IPS DF 6.9 (cell line): ENCODE data around the gene ACSL5.

Experiments used
- DNase-seq: peaks from one replicate; pipeline ENCODE4 v3.0.0-alpha.2; 2013; ENCODE audit warnings: low read depth, low spot score
- H3K27ac ChIP-seq: one replicate; pipeline ENCODE4 v1.5.1; 2013; ENCODE audit warnings: low read length, control low read depth
- H3K27me3 ChIP-seq: 2 replicates; pipeline ENCODE4 v1.6.1; 2013; ENCODE audit warnings: mild to moderate bottlenecking, low read length; ENCODE audit not compliant: control insufficient read depth, insufficient read depth
- H3K36me3 ChIP-seq: 2 replicates; pipeline ENCODE4 v1.6.1; 2013; ENCODE audit warnings: low read length; ENCODE audit not compliant: control insufficient read depth, insufficient read depth
- H3K4me1 ChIP-seq: 2 replicates; pipeline ENCODE4 v1.6.1; 2013; ENCODE audit warnings: low read length; ENCODE audit not compliant: control insufficient read depth, insufficient read depth
- H3K4me3 ChIP-seq: 2 replicates; pipeline ENCODE4 v1.5.1; 2013; ENCODE audit warnings: mild to moderate bottlenecking, low read length
- H3K9me3 ChIP-seq: 2 replicates; pipeline ENCODE4 v1.6.1; 2013; ENCODE audit warnings: low read length, inconsistent platforms; ENCODE audit not compliant: control insufficient read depth, insufficient read depth
- WGBS: extraction: QIAGEN DNeasy Blood & Tissue Kit; methylation state at CpG from one replicate; pipeline ENCODE4 v1.1.7; 2013; ENCODE audit warnings: mixed read lengths, missing lambda C conversion rate; ENCODE audit not compliant: insufficient read length, insufficient coverage; 5-methylcytosine and 5-hydroxymethylcytosine counted together

ACSL5 gene

GRCh38 chr10:112438356-112438755 lies 64.4 kb downstream of the ACSL5 start:
- Histone ChIP-seq H3K36me3 (peaks cover 4% of the 10 kb centered on the region; the same call in 1 of the 2 replicates), H3K9me3 (no peaks in the 10 kb centered on the region), H3K4me3 (no peak overlapping the region), H3K27ac (no peak overlapping the region), H3K4me1 (no peaks in the 10 kb centered on the region), H3K27me3 (no peaks in the 10 kb centered on the region)
- DNase-seq: no peak
- WGBS: no CpG with 5 or more reads among the region's 4 CpGs

- H3K27ac ChIP-seq: no peak overlapping the region
- H3K4me1 ChIP-seq: no peaks in the 10 kb centered on the region
- peaks cover 4% of the 10 kb centered on the region; the same call in 1 of the 2 replicates for H3K36me3 ChIP-seq
- no peaks in the 10 kb centered on the region for H3K9me3 ChIP-seq
- no peak for DNase-seq
- no CpG with 5 or more reads among the region's 1 CpG for WGBS
- H3K4me3 ChIP-seq: no peak overlapping the region
- H3K27me3 ChIP-seq: no peaks in the 10 kb centered on the region
Measured at GRCh38 chr10:112441520-112441919, 67.6 kb downstream of the ACSL5 start.

- no peaks in the 10 kb centered on the region for H3K9me3 ChIP-seq
- no peaks in the 10 kb centered on the region for H3K27me3 ChIP-seq
- H3K27ac ChIP-seq: no peak overlapping the region
- no peak for DNase-seq
- H3K4me3 ChIP-seq: no peak overlapping the region
- WGBS: no CpG with 5 or more reads among the region's 3 CpGs
- H3K36me3 ChIP-seq: peaks cover 4% of the 10 kb centered on the region; the same call in 1 of the 2 replicates
- H3K4me1 ChIP-seq: no peaks in the 10 kb centered on the region
Measured at GRCh38 chr10:112442063-112442462, 68.1 kb downstream of the ACSL5 start.

GRCh38 chr10:112446055-112446854 lies 72.3 kb downstream of the ACSL5 start:
- no peaks in the 10 kb centered on the region for H3K36me3 ChIP-seq
- H3K27ac ChIP-seq: no peak overlapping the region
- no peaks in the 10 kb centered on the region for H3K9me3 ChIP-seq
- peak overlapping the region; percentile 100 for H3K4me3 ChIP-seq
- WGBS: 100% methylated on average over 1 of the region's 20 CpGs
- DNase-seq: no peak
- no peaks in the 10 kb centered on the region for H3K27me3 ChIP-seq
- no peaks in the 10 kb centered on the region for H3K4me1 ChIP-seq

GRCh38 chr10:112446855-112447619 lies 73.1 kb downstream of the ACSL5 start, which contains the start of the genes VTI1A and ZDHHC6:
TSS of gene VTI1A (plus strand) at chr10:112447215. CDS start at chr10:112447374, 159 bp downstream.
TSS of gene ZDHHC6 (minus strand) at chr10:112446914. CDS start at chr10:112445436, 1,478 bp downstream.
- H3K4me1 ChIP-seq: no peaks in the 10 kb centered on the region
- H3K27ac ChIP-seq: no peak within 1 kb of the TSS
- H3K27me3 ChIP-seq: no peaks in the 10 kb centered on the region
- DNase-seq: peak; percentile 45
- no peaks in the 10 kb centered on the region for H3K36me3 ChIP-seq
- peak within 1 kb of the TSS; percentile 100 for H3K4me3 ChIP-seq
- no peaks in the 10 kb centered on the region for H3K9me3 ChIP-seq
- WGBS: no CpG with 5 or more reads among the region's 59 CpGs

- WGBS: 100% methylated on average over 2 of the region's 10 CpGs
- peak overlapping the region; percentile 100 for H3K4me3 ChIP-seq
- H3K27ac ChIP-seq: no peak overlapping the region
Measured at GRCh38 chr10:112447620-112447928, 73.7 kb downstream of the ACSL5 start.

GRCh38 chr10:112448888-112449287 lies 75.0 kb downstream of the ACSL5 start:
- Histone ChIP-seq H3K36me3 (no peaks in the 10 kb centered on the region), H3K27ac (no peak overlapping the region), H3K27me3 (no peaks in the 10 kb centered on the region), H3K4me3 (no peak overlapping the region), H3K9me3 (no peaks in the 10 kb centered on the region), H3K4me1 (no peaks in the 10 kb centered on the region)
- no CpG with 5 or more reads among the region's 4 CpGs for WGBS
- DNase-seq: no peak

More at GRCh38 chr10:112447620-112447928, 73.7 kb downstream of the ACSL5 start:
- no peaks in the 10 kb centered on the region for H3K27me3 ChIP-seq
- H3K9me3 ChIP-seq: no peaks in the 10 kb centered on the region
- no peaks in the 10 kb centered on the region for H3K36me3 ChIP-seq
- DNase-seq: no peak
- no peaks in the 10 kb centered on the region for H3K4me1 ChIP-seq

- DNase-seq: no peak
- Histone ChIP-seq H3K27ac (no peak overlapping the region), H3K4me1 (no peaks in the 10 kb centered on the region), H3K27me3 (no peaks in the 10 kb centered on the region), H3K4me3 (no peak overlapping the region), H3K9me3 (no peaks in the 10 kb centered on the region), H3K36me3 (no peaks in the 10 kb centered on the region)
- WGBS: no CpG with 5 or more reads among the region's 3 CpGs
Measured at GRCh38 chr10:112454910-112455779, 81.2 kb downstream of the ACSL5 start.

GRCh38 chr10:112456533-112456932 lies 82.6 kb downstream of the ACSL5 start:
- Histone ChIP-seq H3K27me3 (no peaks in the 10 kb centered on the region), H3K36me3 (no peaks in the 10 kb centered on the region), H3K4me1 (no peaks in the 10 kb centered on the region), H3K9me3 (no peaks in the 10 kb centered on the region), H3K4me3 (no peak overlapping the region), H3K27ac (no peak overlapping the region)
- WGBS: no CpG with 5 or more reads among the region's 2 CpGs
- DNase-seq: no peak

GRCh38 chr10:112460366-112460765 lies 86.5 kb downstream of the ACSL5 start:
- H3K4me1 ChIP-seq: no peaks in the 10 kb centered on the region
- no peaks in the 10 kb centered on the region; the same call in 1 of the 2 replicates for H3K36me3 ChIP-seq
- no peaks in the 10 kb centered on the region for H3K9me3 ChIP-seq
- no peak for DNase-seq
- H3K27ac ChIP-seq: no peak overlapping the region
- no CpG with 5 or more reads among the region's 2 CpGs for WGBS
- H3K27me3 ChIP-seq: no peaks in the 10 kb centered on the region
- no peak overlapping the region for H3K4me3 ChIP-seq
